Ovary (tissue), 9 donors: ENCODE results near the gene PIK3R1. TPM values are rescaled to one million over a fixed set of nuclear protein-coding genes. Genes with fewer than 3 reads are reported as not detected.

Source experiments
- DNase-seq, 5 donors: peaks; one replicate each; pipeline ENCODE4 v3.0.0-alpha.2; 2019 to 2020
- H3K27ac ChIP-seq, 2 donors: fragments of 200-600 bp; one replicate each; pipeline versions ENCODE4 v1.5.1 to v1.8.0; 2019 to 2022
- H3K27me3 ChIP-seq: fragments of 200-600 bp; one replicate; pipeline ENCODE4 v1.8.0; 2022
- H3K36me3 ChIP-seq: fragments of 200-600 bp; sonication (generic); one replicate; pipeline ENCODE4 v1.5.1; 2019
- H3K4me1 ChIP-seq: one replicate; pipeline ENCODE4 v1.8.1; 2013; ENCODE audit warnings: mild to moderate bottlenecking, moderate library complexity; ENCODE audit not compliant: insufficient read depth
- H3K4me3 ChIP-seq: fragments of 200-600 bp; sonication (generic); one replicate; pipeline ENCODE4 v1.5.1; 2017
- H3K9me3 ChIP-seq, 2 donors: fragments of 200-600 bp in 1 of 2; sonication (generic) in 1 of 2; one replicate each; pipeline versions ENCODE4 v1.5.1 to v1.8.1; 2013 to 2019; ENCODE audit warnings: mild to moderate bottlenecking in 1 of 2, moderate library complexity in 1 of 2
- EP300 ChIP-seq: sonication (generic); formaldehyde crosslinking; IDR thresholded peaks from one replicate; pipeline ENCODE4 v1.6.1; 2017; ENCODE audit warnings: antibody characterized with exemption
- POLR2A ChIP-seq: fragments of 450-650 bp; IDR thresholded peaks from one replicate; pipeline ENCODE4 v1.6.1; 2017; ENCODE audit warnings: antibody characterized with exemption, mild to moderate bottlenecking, moderate library complexity
- WGBS, 3 donors: extraction: QIAGEN DNeasy Blood & Tissue Kit in 1 of 3; methylation state at CpG; one replicate each; pipeline versions ENCODE4 v1.1.5 to v1.1.7; 2013 to 2017; 5-methylcytosine and 5-hydroxymethylcytosine counted together
- intact Hi-C, 4 donors: fragments of 100-400 bp; cut with DNase I; formaldehyde crosslinking; loops; one replicate each; pipeline versions ENCODE4 v1.11.0 to v1.15.1; 2022 to 2023
- polyA plus RNA-seq, 2 donors: library from polyadenylated mRNA; stranded (reverse); fragments of 200-250 nt in 1 of 2; fragments of 350-450 nt in 1 of 2; fragmentation: Illumina TruSeq in 1 of 2; extraction: RNeasy Lipid Tissue Mini Kit (QIAGEN cat#74804) in 1 of 2; gene quantifications; one replicate each; pipeline ENCODE4 v1.2.3, GENCODE V29; 2013 to 2014
- total RNA-seq, 7 donors: library from RNA; depleted of rRNA in 2 of 7; stranded (reverse); fragments of >200 nt in 2 of 7; fragmentation: NEBNext Ultra II Directional in 3 of 7; extraction: Animal tissue kit (Norgen Biotek cat#: 25700) in 3 of 7; gene quantifications; one replicate each; pipeline versions ENCODE4 v1.1.0 to v1.2.4, GENCODE V29; 2016 to 2023
- TF ChIP-seq, protein P1 (sequence below), 3 donors: fragments of 450-650 bp in 2 of 3; fragments of 200-600 bp in 1 of 3; IDR thresholded peaks; one replicate each; pipeline versions ENCODE4 v1.5.1 to v1.8.0; 2016 to 2022; ENCODE audit warnings: antibody characterized with exemption in 3 of 3, mild to moderate bottlenecking in 1 of 3
- donor health status: DM: no; HTN: no; CAD: no; lungs with moderate emphysema.
- donor health status: DM: no; HTN: no; CAD: no.
- donor health status: Bipolar disorder and iron deficiency.
- donor health status: DM: yes; HTN: yes; CAD: no.
- donor health status: DM: no; HTN: no; CAD: no.
- donor health status: DM: yes; HTN: yes; CAD: no.

The PIK3R1 gene
- total and polyA plus RNA-seq, 9 donors = 25.2 to 206 (median 81.2) TPM

DNA sequence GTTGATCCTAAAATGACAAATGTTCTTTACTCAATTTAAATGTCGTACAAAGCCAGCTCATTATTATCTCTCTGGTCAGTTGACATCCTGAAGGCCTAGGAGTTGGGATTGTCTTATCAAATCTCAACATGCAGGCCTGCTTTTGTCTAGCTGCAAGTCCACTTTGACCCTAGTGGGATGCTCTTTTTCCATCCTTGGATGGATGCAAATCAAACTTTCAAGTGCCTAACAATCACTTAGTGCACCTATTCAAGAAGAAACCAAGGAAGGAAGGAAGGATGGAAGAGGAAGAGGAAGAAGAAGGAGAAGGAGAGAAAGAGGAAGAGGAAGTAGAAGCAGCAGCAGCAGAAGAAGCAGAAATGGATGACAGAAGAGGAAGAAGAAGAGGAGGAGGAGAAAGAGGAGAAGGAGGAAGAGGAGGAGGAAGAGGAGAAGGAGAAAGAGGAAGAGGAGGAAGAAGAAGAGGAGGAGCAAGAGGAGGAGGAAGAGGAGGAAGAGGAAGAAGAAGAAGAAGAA is 109.6 kb downstream of the PIK3R1 start:
- intact Hi-C loops = no loop called here
- H3K4me1 ChIP-seq = peaks cover 2% of the 10 kb centered on the region

DNA sequence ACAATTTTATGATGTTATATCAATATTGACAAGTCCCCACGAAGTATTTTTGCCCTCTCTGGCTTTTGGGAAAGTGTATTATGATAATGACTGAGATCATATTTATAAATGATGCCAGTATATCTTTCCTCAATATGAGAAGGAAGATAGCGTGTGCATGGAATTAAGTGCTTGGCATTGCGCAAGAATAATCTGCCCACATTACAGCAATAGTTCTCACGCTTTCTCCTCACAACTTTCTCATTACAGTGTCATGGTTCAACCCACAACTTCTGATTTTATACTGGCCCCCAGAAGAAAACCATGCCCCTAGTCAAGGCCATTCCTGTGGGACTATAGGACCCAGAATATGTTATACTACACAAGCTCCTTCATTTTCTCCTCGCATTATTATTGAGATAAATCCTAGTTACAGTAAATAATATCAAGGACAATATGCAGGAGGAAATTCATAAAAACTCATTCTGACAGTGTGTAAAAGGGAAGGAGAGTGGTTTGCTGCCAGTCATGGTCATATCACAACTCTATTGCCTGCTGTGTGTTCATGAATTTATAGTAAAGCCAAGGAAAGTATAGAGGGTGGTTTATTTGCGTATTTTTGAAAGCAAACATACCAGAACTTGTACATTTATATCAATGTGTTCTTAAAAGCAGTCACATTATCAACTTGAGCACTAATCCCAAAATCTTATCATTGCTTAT is 114.1 kb downstream of the PIK3R1 start:
- intact Hi-C loops = no loop called here
- Histone ChIP-seq H3K36me3 (no peaks in the 10 kb centered on the region), H3K4me3 (no peak overlapping the region), H3K27me3 (no peaks in the 10 kb centered on the region), H3K27ac (no peak overlapping the region), H3K4me1 (peaks cover 4% of the 10 kb centered on the region), H3K9me3 (no peaks in the 10 kb centered on the region)
- no peak for DNase-seq
- WGBS, 3 donors = 25 to 54% (median 33%) methylated on average over 6 of the region's 6 CpGs
- no peak for TF ChIP-seq POLR2A
- TF ChIP-seq, protein P1, sequence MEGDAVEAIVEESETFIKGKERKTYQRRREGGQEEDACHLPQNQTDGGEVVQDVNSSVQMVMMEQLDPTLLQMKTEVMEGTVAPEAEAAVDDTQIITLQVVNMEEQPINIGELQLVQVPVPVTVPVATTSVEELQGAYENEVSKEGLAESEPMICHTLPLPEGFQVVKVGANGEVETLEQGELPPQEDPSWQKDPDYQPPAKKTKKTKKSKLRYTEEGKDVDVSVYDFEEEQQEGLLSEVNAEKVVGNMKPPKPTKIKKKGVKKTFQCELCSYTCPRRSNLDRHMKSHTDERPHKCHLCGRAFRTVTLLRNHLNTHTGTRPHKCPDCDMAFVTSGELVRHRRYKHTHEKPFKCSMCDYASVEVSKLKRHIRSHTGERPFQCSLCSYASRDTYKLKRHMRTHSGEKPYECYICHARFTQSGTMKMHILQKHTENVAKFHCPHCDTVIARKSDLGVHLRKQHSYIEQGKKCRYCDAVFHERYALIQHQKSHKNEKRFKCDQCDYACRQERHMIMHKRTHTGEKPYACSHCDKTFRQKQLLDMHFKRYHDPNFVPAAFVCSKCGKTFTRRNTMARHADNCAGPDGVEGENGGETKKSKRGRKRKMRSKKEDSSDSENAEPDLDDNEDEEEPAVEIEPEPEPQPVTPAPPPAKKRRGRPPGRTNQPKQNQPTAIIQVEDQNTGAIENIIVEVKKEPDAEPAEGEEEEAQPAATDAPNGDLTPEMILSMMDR (IDR thresholded peaks at IDR 0.05) = no peak

More for the DNA sequence above, 109.6 kb downstream of the PIK3R1 start:
- DNase-seq = no peak
- 91 to 95% (median 91%) methylated on average over 1 of the region's 1 CpG for WGBS, 3 donors
- Histone ChIP-seq H3K9me3 (no peaks in the 10 kb centered on the region), H3K27me3 (no peaks in the 10 kb centered on the region), H3K27ac (no peak overlapping the region), H3K36me3 (no peaks in the 10 kb centered on the region), H3K4me3 (no peak overlapping the region)
- TF ChIP-seq EP300 = no peak

DNA sequence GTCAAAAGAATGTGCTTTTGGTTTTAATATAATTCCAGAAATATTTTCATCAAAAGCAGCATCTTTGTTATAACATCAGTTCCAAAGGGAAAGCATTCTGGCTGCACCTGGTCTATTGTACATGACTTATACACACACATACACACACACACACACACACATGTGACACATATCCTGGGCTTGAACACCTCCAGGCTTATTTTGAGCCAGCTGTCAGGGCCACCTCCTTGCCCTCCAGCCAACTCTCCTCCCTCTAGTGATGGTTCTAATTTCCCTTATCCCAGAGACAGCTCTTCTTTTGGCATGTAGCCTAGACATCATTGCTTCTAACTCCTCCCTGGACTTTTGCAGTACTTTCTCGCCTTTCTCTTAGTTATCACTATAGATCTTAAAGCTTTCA is 115.0 kb downstream of the PIK3R1 start:
- DNase-seq = no peak
- no peak overlapping the region for H3K4me3 ChIP-seq
- H3K27ac ChIP-seq = no peak overlapping the region
- no peaks in the 10 kb centered on the region for H3K36me3 ChIP-seq
- no peaks in the 10 kb centered on the region for H3K27me3 ChIP-seq
- no peaks in the 10 kb centered on the region for H3K9me3 ChIP-seq
- H3K4me1 ChIP-seq = peaks cover 4% of the 10 kb centered on the region
- TF ChIP-seq POLR2A (no peak), EP300 (no peak)
- TF ChIP-seq, protein P1 (IDR thresholded peaks at IDR 0.05) = no peak
- WGBS, 3 donors = 34 to 50% (median 44%) methylated on average over 1 of the region's 1 CpG
- intact Hi-C loops = no loop called here

DNA sequence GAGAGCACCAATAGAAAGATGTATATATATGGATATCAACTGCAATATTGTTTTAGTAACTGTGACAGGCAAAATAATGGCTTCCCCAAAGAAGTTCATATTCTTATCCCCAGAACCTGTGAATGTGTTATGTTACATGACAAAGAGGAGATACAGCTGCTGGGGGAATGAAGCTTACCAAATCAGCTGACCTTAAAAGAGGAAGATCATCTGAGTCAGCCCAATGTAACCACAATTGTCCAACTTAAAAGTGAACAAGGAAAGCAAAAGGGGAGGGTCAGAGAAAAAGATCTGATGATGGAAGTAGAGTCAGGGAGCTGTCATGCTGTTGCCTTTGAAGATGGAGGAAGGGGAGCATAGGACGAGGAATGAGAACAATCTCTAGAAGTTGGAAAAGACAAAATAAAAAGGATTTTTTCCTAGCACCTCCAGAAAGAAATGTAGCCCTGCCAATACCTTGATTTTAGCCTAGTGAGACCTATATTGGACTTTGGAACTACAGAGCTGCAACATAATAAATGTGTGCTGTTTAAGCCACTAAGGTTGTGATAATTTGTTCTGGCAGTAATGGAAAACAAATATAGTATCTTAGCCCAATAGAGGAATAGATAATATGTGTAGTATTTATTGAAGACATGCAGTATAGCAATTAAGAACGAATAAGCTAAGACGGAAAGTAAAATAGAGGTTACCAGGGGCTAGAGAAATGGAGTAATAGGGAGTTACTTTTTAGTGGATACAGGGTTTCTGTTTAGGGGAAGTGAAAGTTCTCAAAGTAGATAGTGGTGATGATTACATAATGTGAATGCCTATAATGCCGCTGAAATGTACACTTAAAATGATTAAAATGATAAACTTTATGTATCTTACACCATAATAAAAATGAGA is 115.9 kb downstream of the PIK3R1 start:
- no peaks in the 10 kb centered on the region for H3K27me3 ChIP-seq
- no peaks in the 10 kb centered on the region for H3K36me3 ChIP-seq
- TF ChIP-seq EP300 = no peak
- TF ChIP-seq, protein P1 (IDR thresholded peaks at IDR 0.05) = no peak
- no peak for TF ChIP-seq POLR2A
- DNase-seq = no peak
- peaks cover 4% of the 10 kb centered on the region for H3K4me1 ChIP-seq
- no peak overlapping the region for H3K4me3 ChIP-seq
- WGBS, 3 donors = 76 to 82% (median 80%) methylated on average over 4 of the region's 4 CpGs
- no peaks in the 10 kb centered on the region for H3K9me3 ChIP-seq
- no peak overlapping the region for H3K27ac ChIP-seq
- intact Hi-C loops = no loop called here
